H1 (cell line): ENCODE data around the gene HADHA. TPM values are rescaled to one million over a fixed set of nuclear protein-coding genes. Genes with fewer than 3 reads are reported as not detected.

ENCODE experiments used
- CTCF ChIA-PET: fragments of 300-600 bp; sonication (Branson Sonifier 250); formaldehyde crosslinking; loops from one replicate; lab custom pipeline; 2021; ENCODE audit not compliant: partially characterized antibody; lab: Charles Lee
- POLR2A ChIA-PET: fragments of 300-600 bp; sonication (Branson Sonifier 250); formaldehyde crosslinking; loops from one replicate; lab custom pipeline; 2021; ENCODE audit warnings: inconsistent platforms; ENCODE audit not compliant: partially characterized antibody; lab: Charles Lee
- DNase-seq, 2 experiments: peaks; one replicate each; pipeline versions ENCODE4 v3.0.0 to v3.0.0-alpha.2; 2010 to 2022; ENCODE audit warnings: low spot score in 2 of 2, low read depth in 1 of 2, mixed read lengths in 1 of 2
- FAIRE-seq: peaks from 2 replicates; lab custom pipeline; 2011; peaks lifted over from hg19 to GRCh38; lab: Jason Lieb, UNC
- H2AFZ ChIP-seq: 2 replicates; pipeline ENCODE4 v1.8.1; 2012; ENCODE audit warnings: low read length, inconsistent platforms
- H2AK5ac ChIP-seq: 2 replicates; pipeline ENCODE4 v1.6.1; 2013; ENCODE audit warnings: low read depth, low read length
- H2BK120ac ChIP-seq: replicated peaks from 2 replicates; pipeline ENCODE3; 2013; ENCODE audit warnings: low read depth, low read length, inconsistent platforms
- H2BK12ac ChIP-seq: 2 replicates; pipeline ENCODE4 v1.6.1; 2013; ENCODE audit warnings: low read depth, low read length
- H2BK15ac ChIP-seq: 2 replicates; pipeline ENCODE4 v1.6.1; 2013; ENCODE audit warnings: low read length
- H2BK20ac ChIP-seq: 2 replicates; pipeline ENCODE4 v1.6.1; 2013; ENCODE audit warnings: low read length
- H2BK5ac ChIP-seq: 2 replicates; pipeline ENCODE4 v1.6.1; 2013; ENCODE audit warnings: low read depth, low read length
- H3K14ac ChIP-seq: 2 replicates; pipeline ENCODE4 v1.6.1; 2013; ENCODE audit warnings: inconsistent platforms; ENCODE audit not compliant: insufficient read length
- H3K18ac ChIP-seq: 2 replicates; pipeline ENCODE4 v1.6.1; 2013; ENCODE audit warnings: low read length; ENCODE audit errors: extremely low read depth
- H3K23ac ChIP-seq: 2 replicates; pipeline ENCODE4 v1.6.1; 2013; ENCODE audit warnings: inconsistent platforms; ENCODE audit not compliant: insufficient read length
- H3K23me2 ChIP-seq: 2 replicates; pipeline ENCODE4 v1.6.1; 2013; ENCODE audit warnings: low read depth, low read length
- H3K27ac ChIP-seq: 2 replicates; pipeline ENCODE4 v1.6.1; 2011; ENCODE audit warnings: low read depth, low read length, inconsistent platforms
- H3K27me3 ChIP-seq, 4 experiments: replicated peaks in 1 of 4; 1 replicate in 1 of 4; 2 replicates in 3 of 4; pipeline versions ENCODE4 v1.6.1 to v1.8.1; 2011 to 2013; ENCODE audit warnings: low read length in 3 of 4, mild to moderate bottlenecking in 3 of 4, inconsistent platforms in 2 of 4, mixed read lengths in 2 of 4, moderate library complexity in 1 of 4; ENCODE audit not compliant: control insufficient read depth in 3 of 4, insufficient read depth in 3 of 4; ENCODE audit errors: extremely low read depth in 1 of 4
- H3K36me3 ChIP-seq, 4 experiments: 2 replicates each; pipeline versions ENCODE4 v1.6.1 to v1.8.1; 2011 to 2013; ENCODE audit warnings: mild to moderate bottlenecking in 4 of 4, low read length in 3 of 4, moderate library complexity in 2 of 4, control low read depth in 1 of 4, inconsistent platforms in 1 of 4; ENCODE audit not compliant: insufficient read depth in 4 of 4, control insufficient read depth in 2 of 4
- H3K4ac ChIP-seq: replicated peaks from 2 replicates; pipeline ENCODE3; 2013; ENCODE audit warnings: low read length, low read depth, mixed read lengths, inconsistent platforms; ENCODE audit not compliant: insufficient read length
- H3K4me1 ChIP-seq, 4 experiments: replicated peaks in 1 of 4; 1 replicate in 1 of 4; 2 replicates in 3 of 4; pipeline versions ENCODE4 v1.6.1 to v1.8.1; 2011 to 2013; ENCODE audit warnings: low read length in 3 of 4, inconsistent platforms in 2 of 4, mixed read lengths in 1 of 4; ENCODE audit not compliant: insufficient read depth in 4 of 4, control insufficient read depth in 3 of 4
- H3K4me2 ChIP-seq, 2 experiments: 2 replicates each; pipeline versions ENCODE4 v1.6.1 to v1.8.1; 2011 to 2013; ENCODE audit warnings: low read depth in 2 of 2, low read length in 2 of 2, control low read depth in 1 of 2, inconsistent platforms in 1 of 2, mild to moderate bottlenecking in 1 of 2; ENCODE audit not compliant: insufficient read depth in 1 of 2
- H3K4me3 ChIP-seq, 4 experiments: fragments of 200-600, 300-600 bp in 1 of 4; sonication (generic), shearing (Covaris generic), sonication (Bioruptor Twin) in 1 of 4; 2 replicates each; pipeline versions ENCODE4 v1.5.1 to v1.8.1; 2011 to 2016; ENCODE audit warnings: low read length in 4 of 4, low read depth in 3 of 4, control low read depth in 2 of 4, inconsistent platforms in 2 of 4, mild to moderate bottlenecking in 2 of 4, mixed read lengths in 1 of 4, moderate library complexity in 1 of 4; ENCODE audit not compliant: insufficient read depth in 2 of 4; ENCODE audit errors: extremely low read depth in 1 of 4
- H3K56ac ChIP-seq: replicated peaks from 2 replicates; pipeline ENCODE3; 2013; ENCODE audit warnings: low read depth, mild to moderate bottlenecking, mixed read lengths, low read length, inconsistent platforms; ENCODE audit not compliant: insufficient read length
- H3K79me1 ChIP-seq: 2 replicates; pipeline ENCODE4 v1.6.1; 2013; ENCODE audit warnings: low read depth, low read length, control low read depth
- H3K79me2 ChIP-seq, 2 experiments: 2 replicates each; pipeline versions ENCODE4 v1.6.1 to v1.8.1; 2012 to 2013; ENCODE audit warnings: low read length in 2 of 2, mild to moderate bottlenecking in 2 of 2, inconsistent platforms in 1 of 2; ENCODE audit not compliant: insufficient read depth in 2 of 2, control insufficient read depth in 1 of 2
- H3K9ac ChIP-seq, 4 experiments: replicated peaks in 1 of 4; 1 replicate in 1 of 4; 2 replicates in 3 of 4; pipeline versions ENCODE4 v1.6.1 to v1.8.1; 2011 to 2013; ENCODE audit warnings: low read depth in 3 of 4, low read length in 3 of 4, control low read depth in 2 of 4, mild to moderate bottlenecking in 2 of 4, moderate library complexity in 2 of 4, inconsistent platforms in 1 of 4; ENCODE audit errors: extremely low read depth in 1 of 4
- H3K9me3 ChIP-seq, 2 experiments: 2 replicates each; pipeline versions ENCODE4 v1.6.1 to v1.8.1; 2012 to 2013; ENCODE audit warnings: mild to moderate bottlenecking in 2 of 2, moderate library complexity in 2 of 2, control low read depth in 1 of 2, inconsistent platforms in 1 of 2, low read depth in 1 of 2, low read length in 1 of 2, mixed read lengths in 1 of 2; ENCODE audit not compliant: insufficient read depth in 2 of 2
- H4K20me1 ChIP-seq, 2 experiments: replicated peaks in 1 of 2; 2 replicates each; pipeline versions ENCODE3 to v1.8.1; 2011 to 2013; ENCODE audit warnings: inconsistent platforms in 2 of 2, low read length in 2 of 2, mild to moderate bottlenecking in 1 of 2; ENCODE audit not compliant: insufficient read depth in 2 of 2, control insufficient read depth in 1 of 2
- H4K5ac ChIP-seq: 2 replicates; pipeline ENCODE4 v1.6.1; 2013; ENCODE audit warnings: low read length, low read depth, mixed read lengths, inconsistent platforms; ENCODE audit not compliant: insufficient read length
- H4K8ac ChIP-seq: 2 replicates; pipeline ENCODE4 v1.8.0; 2013; ENCODE audit warnings: mild to moderate bottlenecking, moderate library complexity, low read length, inconsistent platforms; ENCODE audit not compliant: insufficient read depth; ENCODE audit errors: extremely low read depth
- H4K91ac ChIP-seq: replicated peaks from 2 replicates; pipeline ENCODE3; 2013; ENCODE audit warnings: low read length, mixed read lengths, inconsistent platforms; ENCODE audit not compliant: insufficient read length
- CHD2 ChIP-seq: IDR thresholded peaks from 2 replicates; pipeline ENCODE4 v1.6.1; 2012; ENCODE audit warnings: low read length, improper control_type of control experiment
- CTCF ChIP-seq, 3 experiments: IDR thresholded peaks; 1 replicate in 2 of 3; 2 replicates in 1 of 3; pipeline versions ENCODE4 v1.5.1 to v1.6.1; 2011; ENCODE audit warnings: low read length in 3 of 3, mild to moderate bottlenecking in 3 of 3, inconsistent platforms in 2 of 3, low read depth in 1 of 3, moderate library complexity in 1 of 3; ENCODE audit not compliant: insufficient read depth in 1 of 3; ENCODE audit errors: control extremely low read depth in 1 of 3
- FOSL1 ChIP-seq: IDR thresholded peaks from 2 replicates; pipeline ENCODE4 v1.6.1; 2011; ENCODE audit warnings: mild to moderate bottlenecking, low read depth, low read length, moderate library complexity; ENCODE audit not compliant: insufficient read depth
- GTF2F1 ChIP-seq: IDR thresholded peaks from 2 replicates; pipeline ENCODE4 v1.6.1; 2012; ENCODE audit warnings: low read depth, low read length, improper control_type of control experiment, borderline replicate concordance
- RAD21 ChIP-seq, 2 experiments: IDR thresholded peaks in 1 of 2; conservative IDR thresholded peaks in 1 of 2; 2 replicates each; pipeline ENCODE4 v1.6.1; 2011; ENCODE audit warnings: low read depth in 2 of 2, low read length in 2 of 2, improper control_type of control experiment in 1 of 2, inconsistent platforms in 1 of 2, mild to moderate bottlenecking in 1 of 2, moderate library complexity in 1 of 2
- RNF2 ChIP-seq: fragments of 200-900, 300-1000 bp; sonication (generic); IDR thresholded peaks from 2 replicates; pipeline ENCODE4 v1.7.1; 2016; ENCODE audit warnings: borderline replicate concordance, low read depth, mild to moderate bottlenecking, antibody characterized with exemption, low read length; ENCODE audit not compliant: poor library complexity, severe bottlenecking; ENCODE audit errors: missing control alignments
- SAP30 ChIP-seq: fragments of 300-600 bp; sonication (generic); IDR thresholded peaks from 2 replicates; pipeline ENCODE4 v1.7.1; 2012; ENCODE audit warnings: low read length, moderate library complexity, mild to moderate bottlenecking, inconsistent platforms; ENCODE audit not compliant: insufficient read depth, insufficient replicate concordance
- SRF ChIP-seq: IDR thresholded peaks from 2 replicates; pipeline ENCODE4 v1.6.1; 2011; ENCODE audit warnings: mild to moderate bottlenecking, low read depth, low read length, moderate library complexity
- WGBS, 2 experiments: shearing (Covaris generic) in 1 of 2; methylation state at CpG; one replicate each; pipeline versions ENCODE4 v1.1.6 to v1.1.7; 2013 to 2015; ENCODE audit warnings: low lambda C conversion rate in 2 of 2, mixed read lengths in 2 of 2, inconsistent platforms in 1 of 2, low coverage in 1 of 2, missing lambda C conversion rate in 1 of 2; ENCODE audit not compliant: insufficient replicate concordance in 2 of 2, insufficient coverage in 1 of 2, insufficient read length in 1 of 2; ENCODE audit errors: extremely low coverage in 1 of 2, missing lambda C conversion rate in 1 of 2; 5-methylcytosine and 5-hydroxymethylcytosine counted together
- polyA plus RNA-seq, 7 experiments: library from polyadenylated mRNA; depleted of rRNA in 3 of 7; stranded (reverse) in 5 of 7; unstranded in 2 of 7; fragments of >200 nt in 5 of 7; fragments of 200-250 nt in 2 of 7; gene quantifications; 1 replicate in 5 of 7; 2 replicates in 1 of 7; 4 replicates in 1 of 7; pipeline versions ENCODE4 v1.2.1 to v1.2.3, GENCODE V29; 2011 to 2013; ENCODE audit warnings: missing spikeins in 2 of 7, mixed read lengths in 2 of 7
- total RNA-seq: library from RNA; stranded (reverse); fragmentation: NEBNext Ultra II Directional; extraction: Animal tissue kit (Norgen Biotek cat#: 25700); gene quantifications from 2 replicates; pipeline ENCODE4 v1.2.1, GENCODE V29; 2021
- TF ChIP-seq, protein P1 (sequence below): IDR thresholded peaks from 2 replicates; pipeline ENCODE4 v1.6.1; 2011; ENCODE audit warnings: low read depth, mild to moderate bottlenecking, low read length; ENCODE audit not compliant: insufficient read depth

The HADHA gene
- total and polyA plus RNA-seq, 2 of the 8 experiments (the other 6 are each of a cell fraction or from before 2014, with no cell fraction given), result 64.6 to 131 TPM

GRCh38 chr2:26177122-26177521 lies 67.3 kb downstream of the HADHA start:
- H3K27me3 ChIP-seq, result peaks cover 0 to 2% (median 0%) of the 10 kb centered on the region in 4 experiments; a peak in 3 of 7 replicates
- no peak overlapping the region for H2BK120ac ChIP-seq
- peaks cover 8% of the 10 kb centered on the region for H3K79me1 ChIP-seq
- peaks cover 0 to 11% of the 10 kb centered on the region in 2 experiments; a peak in 1 of 4 replicates for H3K79me2 ChIP-seq
- H2BK20ac ChIP-seq, result no peak overlapping the region
- ChIA-PET POLR2A (interaction anchor here (7.3 kb wide), 1 partner anchor 10 kb away, joined by 65 read pairs; no protein-coding TSS in a partner anchor), CTCF (interaction anchor here (1.6 to 3.2 kb wide), 2 partner anchors 8 to 12 kb away, joined by 4 to 23 read pairs; no protein-coding TSS in a partner anchor)
- H3K23me2 ChIP-seq, result peaks cover 19% of the 10 kb centered on the region
- H2AK5ac ChIP-seq, result no peak overlapping the region
- H3K27ac ChIP-seq, result no peak overlapping the region
- WGBS, 2 experiments, result 94% methylated on average over 7 of the region's 7 CpGs; no CpG with 5 or more reads in 1 of the 2 experiments
- H3K4ac ChIP-seq, result no peak overlapping the region
- peaks cover 0 to 9% (median 2%) of the 10 kb centered on the region in 4 experiments; a peak in 4 of 8 replicates for H3K36me3 ChIP-seq
- DNase-seq (no peak), FAIRE-seq (no peak)
- no peak overlapping the region for H3K18ac ChIP-seq
- no peak overlapping the region for H2BK5ac ChIP-seq
- no peak overlapping the region for H2BK15ac ChIP-seq
- H2BK12ac ChIP-seq, result no peak overlapping the region
- H4K91ac ChIP-seq, result no peak overlapping the region
- no peak overlapping the region for H2AFZ ChIP-seq
- H3K9me3 ChIP-seq, result no peaks in the 10 kb centered on the region
- H3K14ac ChIP-seq, result no peak overlapping the region
- no peak overlapping the region for H3K4me2 ChIP-seq
- H3K4me1 ChIP-seq, result peaks cover 4 to 29% (median 17%) of the 10 kb centered on the region in 4 experiments
- no peak overlapping the region for H3K56ac ChIP-seq
- no peak overlapping the region for H4K5ac ChIP-seq
- H3K9ac ChIP-seq, result no peak overlapping the region
- H3K23ac ChIP-seq, result no peak overlapping the region
- H3K4me3 ChIP-seq, result no peak overlapping the region
- peaks cover 2 to 19% of the 10 kb centered on the region in 2 experiments for H4K20me1 ChIP-seq
- H4K8ac ChIP-seq, result no peak overlapping the region
- TF ChIP-seq, protein P1, sequence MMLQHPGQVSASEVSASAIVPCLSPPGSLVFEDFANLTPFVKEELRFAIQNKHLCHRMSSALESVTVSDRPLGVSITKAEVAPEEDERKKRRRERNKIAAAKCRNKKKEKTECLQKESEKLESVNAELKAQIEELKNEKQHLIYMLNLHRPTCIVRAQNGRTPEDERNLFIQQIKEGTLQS, result no peak
- TF ChIP-seq RAD21 (IDR thresholded peaks at IDR 0.05 in 1 of 2, conservative IDR thresholded peaks at IDR 0.05 in 1 of 2; ENCODE audit: low read depth in 2 of 2, low read length in 2 of 2) (no peak), RNF2 (no peak), GTF2F1 (no peak), FOSL1 (no peak), CHD2 (no peak), SAP30 (no peak), SRF (no peak), CTCF (IDR thresholded peaks at IDR 0.05; ENCODE audit: control extremely low read depth in 1 of 3, insufficient read depth in 1 of 3, low read depth in 1 of 3, low read length in 3 of 3) (no peak)
